Uterus (tissue), 2 donors: ENCODE results near the gene SERPINF2.

ENCODE experiments used
- CTCF ChIP-seq, 4 experiments: fragments of 200-600 bp in 2 of 4; fragments of 450-650 bp in 2 of 4; sonication (generic) in 2 of 4; IDR thresholded peaks; one replicate each; pipeline ENCODE4 v1.5.1; 2016 to 2019; ENCODE audit warnings: antibody characterized with exemption in 4 of 4, mild to moderate bottlenecking in 2 of 4, moderate library complexity in 1 of 4
- POLR2A ChIP-seq, 2 donors: fragments of 450-650 bp; IDR thresholded peaks; one replicate each; pipeline ENCODE4 v1.6.1; 2016; ENCODE audit warnings: antibody characterized with exemption in 2 of 2, mild to moderate bottlenecking in 1 of 2, moderate library complexity in 1 of 2

GRCh38 chr17:1755827-1756262, 13.2 kb downstream of the SERPINF2 start:
- TF ChIP-seq CTCF (IDR thresholded peaks at IDR 0.05) (no peak), POLR2A (IDR thresholded peaks at IDR 0.05) (no peak)
